ENCODE measurements around the gene DUSP12. TPM values are rescaled to one million over a fixed set of nuclear protein-coding genes. Genes with fewer than 3 reads are reported as not detected.

The DUSP12 gene
- total RNA-seq, 1 donor from 2014 or later: 38.8 TPM

Other genes starting within 250 kb of the DUSP12 start
- not detected in 2 replicates for gene FCGR2A, start 244.3 kb upstream of the DUSP12 start, total RNA-seq
- 0.13 and 0.95 TPM in 2 replicates for gene HSPA6, start 225.2 kb upstream of the DUSP12 start, total RNA-seq
- not detected in 2 replicates for gene FCGR3A, start 200.0 kb upstream of the DUSP12 start, total RNA-seq
- gene FCGR3B, start 118.6 kb upstream of the DUSP12 start, total RNA-seq: not detected in 2 replicates
- gene FCGR2B, start 86.6 kb upstream of the DUSP12 start, total RNA-seq: not detected in 2 replicates
- gene FCRLA, start 42.6 kb upstream of the DUSP12 start, total RNA-seq: not detected in 2 replicates
- gene FCRLB, start 28.2 kb upstream of the DUSP12 start, total RNA-seq: 0.33 and 0.60 TPM in 2 replicates
- 51.0 and 54.6 TPM in 2 replicates for gene ATF6, start 16.5 kb downstream of the DUSP12 start, total RNA-seq

All from pulmonary artery endothelial cell (primary cell).